ENCODE results near the gene CACNA2D1. TPM values are rescaled to one million over a fixed set of nuclear protein-coding genes. Genes with fewer than 3 reads are reported as not detected.
A peak's percentile ranks its signal among the peaks of the same experiment; 100 is the strongest.

Gene CACNA2D1
- total RNA-seq: 197 TPM

- DNase-seq: peak; percentile 92
Measured at GRCh38 chr7:82443547-82444219, at the start of gene CACNA2D1. CACNA2D1 (minus strand) TSS chr7:82443777.

- peak; percentile 43 for DNase-seq
Measured at GRCh38 chr7:82481499-82482097, 38.0 kb upstream of the CACNA2D1 start.

GRCh38 chr7:82477733-82478515 lies 34.3 kb upstream of the CACNA2D1 start:
- no peak for DNase-seq

- no peak for DNase-seq
Measured at GRCh38 chr7:82472966-82473365, 29.4 kb upstream of the CACNA2D1 start.

- no peak for DNase-seq
Measured at GRCh38 chr7:82471351-82472020, 27.9 kb upstream of the CACNA2D1 start.

GRCh38 chr7:82469207-82469606 lies 25.6 kb upstream of the CACNA2D1 start:
- no peak for DNase-seq

GRCh38 chr7:82468435-82468834 lies 24.9 kb upstream of the CACNA2D1 start:
- no peak for DNase-seq

GRCh38 chr7:82467020-82467419 lies 23.4 kb upstream of the CACNA2D1 start:
- DNase-seq: no peak

GRCh38 chr7:82464372-82464771 lies 20.8 kb upstream of the CACNA2D1 start:
- no peak for DNase-seq

- no peak for DNase-seq
Measured at GRCh38 chr7:82455295-82455694, 11.7 kb upstream of the CACNA2D1 start.

- no peak for DNase-seq
Measured at GRCh38 chr7:82450759-82451158, 7.2 kb upstream of the CACNA2D1 start.

- no peak for DNase-seq
Measured at GRCh38 chr7:82449910-82450309, 6.3 kb upstream of the CACNA2D1 start.

- DNase-seq: no peak
Measured at GRCh38 chr7:82446897-82447296, 3.3 kb upstream of the CACNA2D1 start.

GRCh38 chr7:82445271-82445670 lies 1.7 kb upstream of the CACNA2D1 start:
- no peak for DNase-seq

GRCh38 chr7:82444220-82444909 lies 788 bp upstream of the CACNA2D1 start:
- peak; percentile 55 for DNase-seq

GRCh38 chr7:82443036-82443546 lies 486 bp downstream of the CACNA2D1 start:
- DNase-seq: no peak

- DNase-seq: peak; percentile 57
Measured at GRCh38 chr7:82442492-82443035, 1.0 kb downstream of the CACNA2D1 start.

GRCh38 chr7:82441669-82442478 lies 1.7 kb downstream of the CACNA2D1 start:
- DNase-seq: peak; percentile 35

GRCh38 chr7:82438521-82438920 lies 5.1 kb downstream of the CACNA2D1 start:
- no peak for DNase-seq

GRCh38 chr7:82435769-82436168 lies 7.8 kb downstream of the CACNA2D1 start:
- DNase-seq: no peak
